Lung (tissue), 16 donors: ENCODE results near the gene C22orf23. TPM values are rescaled to one million over a fixed set of nuclear protein-coding genes. Genes with fewer than 3 reads are reported as not detected.
A peak's percentile ranks its signal among the peaks of the same experiment; 100 is the strongest.

Experiments
- ATAC-seq: fragments of 200-7000 bp; cut with Tn5 transposase; one replicate; pipeline ENCODE4 v1.9.1; 2020; ENCODE audit warnings: moderate number of reproducible peaks; ENCODE audit not compliant: insufficient read depth, low FRiP score
- DNase-seq, 3 donors: peaks; one replicate each; pipeline ENCODE4 v3.0.0-alpha.2; 2013 to 2017
- H3K27ac ChIP-seq, 2 donors: one replicate each; pipeline ENCODE4 v1.5.1; 2013; ENCODE audit warnings: mild to moderate bottlenecking in 2 of 2, moderate library complexity in 2 of 2, control low read depth in 1 of 2, inconsistent platforms in 1 of 2, low read depth in 1 of 2, low read length in 1 of 2
- H3K27me3 ChIP-seq, 3 donors: one replicate each; pipeline ENCODE4 v1.5.1; 2013; ENCODE audit warnings: low read length in 2 of 3; ENCODE audit not compliant: control insufficient read depth in 3 of 3, insufficient read depth in 3 of 3
- H3K36me3 ChIP-seq, 4 donors: one replicate each; pipeline ENCODE4 v1.5.1; 2013; ENCODE audit warnings: low read length in 4 of 4, mild to moderate bottlenecking in 1 of 4, moderate library complexity in 1 of 4; ENCODE audit not compliant: control insufficient read depth in 4 of 4, insufficient read depth in 4 of 4
- H3K4me1 ChIP-seq, 5 donors: one replicate each; pipeline ENCODE4 v1.5.1; 2013; ENCODE audit warnings: low read length in 5 of 5, mild to moderate bottlenecking in 2 of 5, moderate library complexity in 1 of 5; ENCODE audit not compliant: control insufficient read depth in 5 of 5, insufficient read depth in 5 of 5
- H3K4me3 ChIP-seq: one replicate; pipeline ENCODE4 v1.5.1; 2013; ENCODE audit warnings: mild to moderate bottlenecking, control low read depth, moderate library complexity
- H3K9ac ChIP-seq, 2 donors: one replicate each; pipeline ENCODE4 v1.5.1; 2013; ENCODE audit warnings: low read length in 2 of 2, control low read depth in 1 of 2; ENCODE audit not compliant: insufficient read depth in 1 of 2
- H3K9me3 ChIP-seq, 4 donors: one replicate each; pipeline ENCODE4 v1.5.1; 2013; ENCODE audit warnings: low read length in 3 of 4, mild to moderate bottlenecking in 1 of 4, moderate library complexity in 1 of 4; ENCODE audit not compliant: control insufficient read depth in 4 of 4, insufficient read depth in 3 of 4
- CTCF ChIP-seq: IDR thresholded peaks from 2 replicates; pipeline ENCODE4 v1.5.1; 2012; ENCODE audit warnings: mild to moderate bottlenecking; ENCODE audit errors: control extremely low read depth, extremely low read depth
- WGBS, 2 donors: extraction: QIAGEN DNeasy Blood & Tissue Kit; methylation state at CpG; one replicate each; pipeline ENCODE4 v1.1.7; 2013; 5-methylcytosine and 5-hydroxymethylcytosine counted together
- long read RNA-seq, 5 donors: transcript quantifications; one replicate each; lab custom pipeline, GENCODE V29; 2026
- polyA plus RNA-seq, 2 donors: library from polyadenylated mRNA; stranded (reverse); fragments of 200-250 nt; gene quantifications; one replicate each; pipeline ENCODE4 v1.2.1, GENCODE V29; 2013
- total RNA-seq, 2 donors: library from RNA; depleted of rRNA in 1 of 2; stranded (reverse); fragments of >200 nt in 1 of 2; gene quantifications; one replicate each; pipeline ENCODE4 v1.2.1, GENCODE V29; 2014 to 2021
- donor health status: control.
- donor health status: control.
- donor health status: Bipolar disorder and iron deficiency.
- donor health status: healthy.
- donor health status: DM: yes; HTN: yes; CAD: no.

C22orf23 gene
- total RNA-seq (1 to 10 TPM; 1.1 to 4.2 TPM), polyA plus RNA-seq (1 to 10 TPM; 1.4 to 1.6 TPM)
- long read RNA-seq, donor 1 = 0 reads
- long read RNA-seq, donor 2 = 0 reads
- long read RNA-seq, donor 3 = 0 reads
- long read RNA-seq, donor 4 = 0 reads
- long read RNA-seq, donor 5 = 0 reads

GRCh38 chr22:37953437-37954179 lies at the start of gene C22orf23, which contains the start of gene POLR2F:
Gene C22orf23 (minus strand): TSS chr22:37953601. CDS start chr22:37953149, 452 bp downstream.
Gene POLR2F (plus strand): TSS chr22:37953699. CDS start chr22:37953788, 89 bp downstream.
- TF ChIP-seq CTCF = no peak
- H3K27ac ChIP-seq = peak within 1 kb of the TSS; percentile 67 to 80

GRCh38 chr22:37999640-38000272 lies 46.4 kb upstream of the C22orf23 start:
- ATAC-seq (no peak), DNase-seq (no peak)
- no peak for TF ChIP-seq CTCF
- H3K27ac ChIP-seq = no peak overlapping the region
- no peaks in the 10 kb centered on the region for H3K36me3 ChIP-seq
- no peak overlapping the region for H3K4me3 ChIP-seq
- no peak overlapping the region for H3K9ac ChIP-seq
- WGBS, 2 donors = 73 to 76% methylated on average over 16 of the region's 16 CpGs
- no peaks in the 10 kb centered on the region for H3K9me3 ChIP-seq
- H3K4me1 ChIP-seq = peaks cover 0 to 2% (median 0%) of the 10 kb centered on the region in 5 donors
- H3K27me3 ChIP-seq = no peaks in the 10 kb centered on the region

More at GRCh38 chr22:37953437-37954179, at the start of gene C22orf23, which contains the start of gene POLR2F:
- Histone ChIP-seq H3K9me3 (no peaks in the 10 kb centered on the region), H3K36me3 (peaks cover 8 to 17% (median 17%) of the 10 kb centered on the region in 4 donors), H3K4me3 (peak within 1 kb of the TSS; percentile 76), H3K9ac (peak within 1 kb of the TSS; percentile 75 to 81), H3K27me3 (peaks cover 0 to 2% (median 0%) of the 10 kb centered on the region in 3 donors), H3K4me1 (peaks cover 0 to 19% (median 4%) of the 10 kb centered on the region in 5 donors)
- peak; percentile 93 for ATAC-seq
- WGBS, 2 donors = 0% methylated on average over 52 of the region's 52 CpGs
- peak; percentile 96 to 98 (median 98) for DNase-seq

GRCh38 chr22:37999236-37999635 lies 45.8 kb upstream of the C22orf23 start:
- no peaks in the 10 kb centered on the region for H3K36me3 ChIP-seq
- 85 to 92% methylated on average over 10 of the region's 10 CpGs for WGBS, 2 donors
- H3K9ac ChIP-seq = no peak overlapping the region
- no peak overlapping the region for H3K4me3 ChIP-seq
- peaks cover 0 to 2% (median 0%) of the 10 kb centered on the region in 5 donors for H3K4me1 ChIP-seq
- H3K9me3 ChIP-seq = no peaks in the 10 kb centered on the region
- no peaks in the 10 kb centered on the region for H3K27me3 ChIP-seq
- DNase-seq (no peak), ATAC-seq (no peak)
- H3K27ac ChIP-seq = no peak overlapping the region
- no peak for TF ChIP-seq CTCF
